Measurements from ENCODE around the gene ATCAY.

- TF ChIP-seq CTCF (conservative IDR thresholded peaks at IDR 0.05; ENCODE audit: low read length) (no peak), EZH2phosphoT487 (IDR thresholded peaks at IDR 0.05; ENCODE audit: borderline replicate concordance) (no peak)
Observed at GRCh38 chr19:3910105-3910504, 29.6 kb downstream of the ATCAY start.
